Peyer's patch (tissue), 4 donors: Measurements from ENCODE around the gene AMBRA1.

Source experiments
- CTCF ChIP-seq, 6 experiments: fragments of 450-650 bp in 4 of 6; fragments of 200-600 bp in 2 of 6; sonication (generic) in 1 of 6; IDR thresholded peaks; one replicate each; pipeline ENCODE4 v1.5.1; 2017 to 2019; ENCODE audit warnings: antibody characterized with exemption in 6 of 6, mild to moderate bottlenecking in 3 of 6, moderate library complexity in 1 of 6
- POLR2A ChIP-seq, 2 donors: fragments of 450-650 bp; IDR thresholded peaks; one replicate each; pipeline ENCODE4 v1.5.1; 2017; ENCODE audit warnings: antibody characterized with exemption in 2 of 2, mild to moderate bottlenecking in 2 of 2, moderate library complexity in 2 of 2

DNA sequence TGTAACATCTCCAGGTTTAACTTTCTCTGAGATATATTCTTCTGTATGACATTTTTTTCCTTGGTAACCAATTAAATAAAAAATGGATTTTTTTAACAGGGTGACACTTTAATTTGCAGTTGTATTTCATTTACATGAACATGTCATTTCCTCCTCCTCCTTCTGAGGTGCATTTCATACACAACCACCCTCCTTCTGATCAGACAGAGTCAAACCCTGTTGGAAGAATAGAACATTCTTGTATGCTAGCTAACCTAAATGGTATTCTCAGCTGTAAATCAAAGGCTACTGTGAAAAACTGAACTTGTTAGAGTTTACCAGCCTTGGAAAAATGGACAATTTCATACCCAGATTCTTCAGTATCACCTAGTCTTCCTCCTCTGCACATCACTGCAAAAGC is 149.5 kb downstream of the AMBRA1 start:
- TF ChIP-seq CTCF (IDR thresholded peaks at IDR 0.05) (no peak), POLR2A (IDR thresholded peaks at IDR 0.05) (no peak)
